ENCODE measurements around the gene RAPGEF1. TPM values are rescaled to one million over a fixed set of nuclear protein-coding genes. Genes with fewer than 3 reads are reported as not detected.
A peak's percentile ranks its signal among the peaks of the same experiment; 100 is the strongest.

The RAPGEF1 gene
- total RNA-seq, 2 donors from 2014 or later: 147 to 167 TPM

- ATAC-seq (replicated peaks): peak; percentile 15
- Mint-ChIP-seq H3K27me3 (no peaks in the 10 kb centered on the region), H3K4me1 (peaks cover 17% of the 10 kb centered on the region), H3K9me3 (no peaks in the 10 kb centered on the region), H3K36me3 (ENCODE audit: low read depth) (peaks cover 99% of the 10 kb centered on the region), H3K27ac (peak overlapping the region; percentile 55), H3K4me3 (no peak overlapping the region)
Measured at GRCh38 chr9:131603711-131604439, 136.0 kb downstream of the RAPGEF1 start.

DNA sequence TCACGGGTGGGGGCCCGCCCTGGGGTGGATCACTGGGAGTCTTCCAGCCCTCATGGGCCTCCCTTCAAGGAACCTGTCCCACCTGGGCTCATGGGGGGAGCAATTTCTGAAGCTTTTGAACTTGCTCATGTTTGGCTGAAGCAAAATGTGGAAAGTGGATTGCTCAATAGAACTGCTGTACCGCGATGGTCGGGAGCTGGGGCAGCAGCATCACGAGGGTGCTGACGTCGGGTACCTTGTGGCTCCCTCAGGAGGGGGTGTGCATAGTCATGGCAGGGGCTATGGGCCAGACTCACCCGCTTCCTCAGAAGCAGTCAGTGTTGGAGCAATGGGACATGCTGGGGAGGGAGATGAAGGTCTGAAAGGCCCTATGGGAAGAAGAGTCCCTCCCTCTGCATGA is 136.7 kb downstream of the RAPGEF1 start:
- H3K36me3 Mint-ChIP-seq (ENCODE audit: low read depth): peaks cover 99% of the 10 kb centered on the region
- ATAC-seq (replicated peaks): no peak
- H3K4me3 Mint-ChIP-seq: no peak overlapping the region
- no peaks in the 10 kb centered on the region for H3K9me3 Mint-ChIP-seq
- H3K27me3 Mint-ChIP-seq: no peaks in the 10 kb centered on the region
- peak overlapping the region; percentile 55 for H3K27ac Mint-ChIP-seq
- H3K4me1 Mint-ChIP-seq: peaks cover 17% of the 10 kb centered on the region

DNA sequence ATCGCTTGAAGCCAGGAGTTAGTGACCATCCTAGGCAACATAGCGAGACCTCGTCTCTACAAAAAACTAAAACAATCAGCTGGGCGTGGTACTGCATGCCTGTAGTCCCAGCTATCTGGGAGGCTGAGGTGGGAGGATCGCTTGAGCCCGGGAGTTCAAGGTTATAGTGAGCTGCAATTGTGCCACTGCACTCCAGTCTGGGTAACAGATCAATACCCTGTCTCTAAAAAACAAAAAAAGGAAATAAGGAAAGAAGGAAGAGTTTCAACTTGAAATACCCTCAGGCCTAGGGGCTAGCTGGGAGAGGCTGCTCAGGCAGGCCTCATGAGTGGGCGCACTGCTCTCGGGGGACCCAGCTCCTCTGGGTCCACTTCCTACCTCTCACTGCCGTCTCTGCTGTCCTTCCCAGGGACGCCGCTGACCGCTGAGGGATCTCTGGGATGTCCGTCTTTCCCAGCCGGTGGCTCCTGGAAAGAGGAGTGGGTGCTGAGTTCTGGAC is 138.1 kb downstream of the RAPGEF1 start:
- H3K27me3 Mint-ChIP-seq: no peaks in the 10 kb centered on the region
- peaks cover 12% of the 10 kb centered on the region for H3K4me1 Mint-ChIP-seq
- peaks cover 99% of the 10 kb centered on the region for H3K36me3 Mint-ChIP-seq (ENCODE audit: low read depth)
- no peaks in the 10 kb centered on the region for H3K9me3 Mint-ChIP-seq
- peak overlapping the region; percentile 55 for H3K27ac Mint-ChIP-seq
- ATAC-seq (replicated peaks): no peak
- H3K4me3 Mint-ChIP-seq: no peak overlapping the region

DNA sequence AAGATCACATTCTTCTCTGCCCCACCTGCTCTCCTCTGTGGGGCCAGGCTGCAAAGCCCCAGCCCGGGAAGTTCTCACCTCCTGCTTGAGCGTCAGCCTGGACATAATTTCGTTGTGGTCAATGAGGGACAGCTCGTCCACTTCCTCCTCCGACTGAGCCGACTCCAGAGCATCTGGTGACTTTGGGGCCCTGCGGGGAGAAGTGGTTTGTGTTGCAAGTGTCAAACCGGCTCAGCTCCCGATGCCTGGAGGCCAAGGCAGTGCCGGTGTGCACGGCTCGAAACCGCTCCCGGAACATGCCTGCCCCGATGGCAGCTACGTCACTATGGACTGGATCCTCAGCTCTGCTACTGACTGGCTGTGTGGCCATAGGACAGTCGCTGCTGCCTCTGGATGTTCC is 141.8 kb downstream of the RAPGEF1 start:
- ATAC-seq (replicated peaks): no peak
- Mint-ChIP-seq H3K4me3 (no peak overlapping the region), H3K4me1 (peaks cover under 1% of the 10 kb centered on the region), H3K9me3 (no peaks in the 10 kb centered on the region), H3K27ac (peak overlapping the region; percentile 28), H3K36me3 (ENCODE audit: low read depth) (peaks cover 92% of the 10 kb centered on the region), H3K27me3 (no peaks in the 10 kb centered on the region)

DNA sequence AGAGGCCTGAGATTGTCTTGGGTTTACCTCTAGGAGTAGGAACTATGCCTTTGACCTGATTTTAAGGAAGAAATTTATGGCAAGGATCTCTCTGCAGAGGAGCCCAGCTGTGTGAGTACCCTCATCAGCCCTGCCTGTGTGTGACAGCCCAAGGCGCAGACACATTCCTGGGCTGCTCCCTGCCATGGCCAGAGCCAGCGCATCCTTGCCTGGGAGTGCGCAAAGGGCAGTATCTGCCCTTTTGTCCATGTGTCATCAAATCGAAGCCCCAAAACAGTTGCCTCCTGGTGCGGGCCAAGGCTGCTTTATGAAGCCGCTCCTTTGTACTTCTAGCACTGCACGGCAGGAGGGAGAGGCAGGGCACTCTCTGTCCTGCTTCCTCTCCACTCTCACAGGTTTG is 142.6 kb downstream of the RAPGEF1 start:
- no peaks in the 10 kb centered on the region for H3K27me3 Mint-ChIP-seq
- no peaks in the 10 kb centered on the region for H3K4me1 Mint-ChIP-seq
- H3K4me3 Mint-ChIP-seq: no peak overlapping the region
- peak overlapping the region; percentile 10 for H3K27ac Mint-ChIP-seq
- H3K9me3 Mint-ChIP-seq: no peaks in the 10 kb centered on the region
- peaks cover 92% of the 10 kb centered on the region for H3K36me3 Mint-ChIP-seq (ENCODE audit: low read depth)
- ATAC-seq (replicated peaks): no peak

DNA sequence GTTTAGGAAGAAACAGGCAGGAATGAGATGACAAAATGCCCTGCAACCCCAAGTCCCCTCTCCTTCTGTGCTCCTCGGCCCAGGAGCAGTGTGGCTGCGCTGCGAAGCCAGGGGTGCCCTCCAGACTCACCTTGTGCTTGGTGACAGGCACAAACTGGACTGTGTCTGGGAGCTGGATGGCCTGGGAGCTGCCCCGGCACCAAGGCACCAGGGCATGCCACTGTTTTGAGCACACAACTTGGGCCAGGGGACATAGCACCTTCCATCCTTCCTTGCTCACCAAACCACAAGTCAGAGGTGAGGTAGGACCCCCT is 143.5 kb downstream of the RAPGEF1 start:
- peaks cover under 1% of the 10 kb centered on the region for H3K4me1 Mint-ChIP-seq
- no peak for ATAC-seq (replicated peaks)
- H3K27me3 Mint-ChIP-seq: no peaks in the 10 kb centered on the region
- H3K9me3 Mint-ChIP-seq: no peaks in the 10 kb centered on the region
- no peak overlapping the region for H3K4me3 Mint-ChIP-seq
- no peak overlapping the region for H3K27ac Mint-ChIP-seq
- peaks cover 92% of the 10 kb centered on the region for H3K36me3 Mint-ChIP-seq (ENCODE audit: low read depth)

DNA sequence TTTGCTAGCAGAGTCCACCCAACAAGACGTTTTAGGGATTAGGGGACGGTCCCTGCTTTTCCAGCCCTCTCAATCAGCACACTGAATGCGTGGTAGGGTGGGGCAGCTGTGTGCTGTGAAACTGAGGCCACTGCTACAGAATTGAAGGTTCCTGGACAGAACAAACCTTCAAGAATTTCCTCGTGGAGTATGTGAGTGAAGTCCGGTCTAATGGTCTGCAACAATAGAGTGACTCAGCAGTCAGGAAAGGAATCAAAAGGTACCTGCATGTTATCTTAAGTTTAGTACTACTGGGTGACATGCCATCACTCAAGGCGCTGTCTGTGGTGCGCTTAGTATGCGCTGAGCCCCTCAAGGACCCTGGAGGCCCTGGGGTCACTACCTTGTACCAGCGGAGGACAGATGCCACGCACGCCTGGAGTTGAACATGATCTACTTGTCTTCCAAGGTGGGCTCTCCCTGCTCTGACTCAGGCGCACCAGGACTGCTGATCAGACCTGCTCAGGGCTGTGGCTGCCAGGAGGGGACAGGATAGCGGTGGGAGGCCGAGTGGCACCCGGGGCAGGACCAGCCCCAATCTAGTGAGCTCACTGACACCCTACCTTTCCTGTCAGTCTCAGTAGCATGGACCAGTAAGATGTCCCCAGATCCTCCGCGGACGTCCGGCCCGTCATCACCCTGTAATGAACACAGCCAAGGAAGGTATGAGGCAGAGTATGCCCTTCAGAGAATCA is 144.0 kb downstream of the RAPGEF1 start:
- ATAC-seq (replicated peaks): no peak
- H3K36me3 Mint-ChIP-seq (ENCODE audit: low read depth): peaks cover 92% of the 10 kb centered on the region
- H3K9me3 Mint-ChIP-seq: no peaks in the 10 kb centered on the region
- H3K27me3 Mint-ChIP-seq: no peaks in the 10 kb centered on the region
- H3K4me1 Mint-ChIP-seq: peaks cover 5% of the 10 kb centered on the region
- peak overlapping the region; percentile 36 for H3K27ac Mint-ChIP-seq
- no peak overlapping the region for H3K4me3 Mint-ChIP-seq

GRCh38 chr9:131594906-131595665 is 144.8 kb downstream of the RAPGEF1 start:
- Mint-ChIP-seq H3K4me1 (peaks cover 11% of the 10 kb centered on the region), H3K4me3 (no peak overlapping the region), H3K27me3 (no peaks in the 10 kb centered on the region), H3K27ac (peak overlapping the region; percentile 36), H3K36me3 (ENCODE audit: low read depth) (peaks cover 92% of the 10 kb centered on the region), H3K9me3 (no peaks in the 10 kb centered on the region)
- no peak for ATAC-seq (replicated peaks)

GRCh38 chr9:131593936-131594665 is 145.8 kb downstream of the RAPGEF1 start:
- Mint-ChIP-seq H3K4me1 (peaks cover 11% of the 10 kb centered on the region), H3K4me3 (no peak overlapping the region), H3K27me3 (no peaks in the 10 kb centered on the region), H3K9me3 (no peaks in the 10 kb centered on the region), H3K27ac (no peak overlapping the region), H3K36me3 (ENCODE audit: low read depth) (peaks cover 92% of the 10 kb centered on the region)
- ATAC-seq (replicated peaks): no peak

- peaks cover 92% of the 10 kb centered on the region for H3K36me3 Mint-ChIP-seq (ENCODE audit: low read depth)
- ATAC-seq (replicated peaks): no peak
Measured at GRCh38 chr9:131593091-131593820, 146.6 kb downstream of the RAPGEF1 start.

GRCh38 chr9:131591845-131592208 is 148.0 kb downstream of the RAPGEF1 start:
- H3K4me1 Mint-ChIP-seq: peaks cover 18% of the 10 kb centered on the region
- no peaks in the 10 kb centered on the region for H3K9me3 Mint-ChIP-seq
- no peaks in the 10 kb centered on the region for H3K27me3 Mint-ChIP-seq
- H3K27ac Mint-ChIP-seq: peak overlapping the region; percentile 97
- H3K36me3 Mint-ChIP-seq (ENCODE audit: low read depth): peaks cover 91% of the 10 kb centered on the region
- H3K4me3 Mint-ChIP-seq: no peak overlapping the region
- no peak for ATAC-seq (replicated peaks)

More at GRCh38 chr9:131593091-131593820, 146.6 kb downstream of the RAPGEF1 start:
- H3K4me3 Mint-ChIP-seq: no peak overlapping the region
- H3K4me1 Mint-ChIP-seq: peaks cover 11% of the 10 kb centered on the region
- no peaks in the 10 kb centered on the region for H3K9me3 Mint-ChIP-seq
- no peak overlapping the region for H3K27ac Mint-ChIP-seq
- H3K27me3 Mint-ChIP-seq: no peaks in the 10 kb centered on the region

GRCh38 chr9:131590907-131591844 is 148.7 kb downstream of the RAPGEF1 start:
- H3K27me3 Mint-ChIP-seq: no peaks in the 10 kb centered on the region
- peak overlapping the region; percentile 32 for H3K4me3 Mint-ChIP-seq
- ATAC-seq (replicated peaks): peak; percentile 91
- H3K4me1 Mint-ChIP-seq: peaks cover 19% of the 10 kb centered on the region
- H3K9me3 Mint-ChIP-seq: no peaks in the 10 kb centered on the region
- peaks cover 84% of the 10 kb centered on the region for H3K36me3 Mint-ChIP-seq (ENCODE audit: low read depth)
- peak overlapping the region; percentile 97 for H3K27ac Mint-ChIP-seq

DNA sequence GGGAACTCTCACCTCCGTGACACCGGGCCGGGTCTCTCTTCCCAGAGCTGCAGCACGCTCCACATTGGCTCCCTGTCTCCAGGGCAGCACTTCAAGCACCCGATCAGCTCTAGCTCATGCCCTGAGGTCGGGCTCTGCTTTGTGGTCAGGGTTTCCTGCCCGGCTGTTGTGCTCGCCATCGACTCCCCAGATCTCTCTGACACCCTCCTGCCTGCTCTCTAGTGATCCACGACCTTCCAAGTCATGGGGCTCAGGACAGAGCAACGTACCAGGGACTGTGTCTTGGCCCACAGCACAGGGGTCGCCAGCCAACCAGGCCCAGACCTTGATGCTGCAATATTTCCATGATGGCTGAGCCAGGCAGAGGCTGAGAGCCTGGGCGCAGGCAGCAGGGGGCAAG is 149.4 kb downstream of the RAPGEF1 start:
- Mint-ChIP-seq H3K9me3 (no peaks in the 10 kb centered on the region), H3K4me3 (peak overlapping the region; percentile 32), H3K27me3 (no peaks in the 10 kb centered on the region), H3K36me3 (ENCODE audit: low read depth) (peaks cover 84% of the 10 kb centered on the region), H3K4me1 (peaks cover 27% of the 10 kb centered on the region), H3K27ac (peak overlapping the region; percentile 97)
- ATAC-seq (replicated peaks): no peak

All from activated T-helper 17 cell treated with anti-CD3 and anti-CD28 coated beads, Interleukin-2, amount 50 U/mL, for 72 hours (primary cell).